GM12878 (cell line): ENCODE data around the gene CPHXL2. TPM values are rescaled to one million over a fixed set of nuclear protein-coding genes. Genes with fewer than 3 reads are reported as not detected.

Experiments
- ATAC-seq: fragments of 200-7000 bp; cut with Tn5 transposase; 3 replicates; pipeline ENCODE4 v1.9.1; 2020; ENCODE audit warnings: mild to moderate bottlenecking, moderate library complexity
- BruUV-seq: library from RNA; stranded (reverse); fragments of 400-500 nt; replicated peaks from 2 replicates; lab custom pipeline; 2021; lab: Mats Ljungman, UMichigan
- CTCF ChIA-PET: fragments of 300-600 bp; sonication (Branson Sonifier 250); formaldehyde crosslinking; extraction: SDS; loops from one replicate; lab custom pipeline; 2021; ENCODE audit warnings: inconsistent platforms; lab: Yijun Ruan, JAX
- POLR2A ChIA-PET: fragments of 350-600 bp; formaldehyde crosslinking; extraction: SDS; loops from one replicate; lab custom pipeline; 2021; ENCODE audit warnings: inconsistent platforms; lab: Charles Lee
- RAD21 ChIA-PET: fragments of 300-600 bp; sonication (Branson Sonifier 250); formaldehyde crosslinking; loops from one replicate; lab custom pipeline; 2023; ENCODE audit warnings: antibody characterized with exemption; ENCODE audit not compliant: unreplicated experiment; lab: Charles Lee
- SMC1A ChIA-PET: fragments of 300-600 bp; sonication (Branson Sonifier 250); formaldehyde crosslinking; loops from one replicate; lab custom pipeline; 2023; ENCODE audit not compliant: unreplicated experiment, uncharacterized antibody; lab: Charles Lee
- DNase-seq: peaks from one replicate; pipeline ENCODE4 v3.0.0-alpha.2; 2011; ENCODE audit warnings: low read depth, low spot score
- FAIRE-seq: peaks from 3 replicates; lab custom pipeline; 2011; peaks lifted over from hg19 to GRCh38; lab: Jason Lieb, UNC
- H2AFZ ChIP-seq: 2 replicates; pipeline ENCODE4 v1.6.0; 2011; ENCODE audit warnings: low read depth, low read length, control low read depth; ENCODE audit not compliant: control insufficient read depth
- H3K27ac ChIP-seq: 2 replicates; pipeline ENCODE4 v1.5.1; 2011; ENCODE audit warnings: control low read depth; ENCODE audit not compliant: control insufficient read depth, insufficient read depth
- H3K27me3 ChIP-seq, 2 experiments: replicated peaks in 1 of 2; 2 replicates each; pipeline versions ENCODE4 v1.6.0 to v1.6.1; 2011; ENCODE audit warnings: low read length in 1 of 2; ENCODE audit not compliant: control insufficient read depth in 2 of 2, insufficient read depth in 2 of 2
- H3K36me3 ChIP-seq, 2 experiments: 2 replicates each; pipeline ENCODE4 v1.5.1; 2011; ENCODE audit warnings: low read length in 1 of 2; ENCODE audit not compliant: control insufficient read depth in 2 of 2, insufficient read depth in 2 of 2
- H3K4me1 ChIP-seq: 2 replicates; pipeline ENCODE4 v1.6.1; 2011; ENCODE audit warnings: mild to moderate bottlenecking, low read length, moderate library complexity, mixed read lengths; ENCODE audit not compliant: control insufficient read depth, insufficient read depth
- H3K4me2 ChIP-seq: 2 replicates; pipeline ENCODE4 v1.6.0; 2011; ENCODE audit warnings: control low read depth; ENCODE audit not compliant: control insufficient read depth, insufficient read depth
- H3K4me3 ChIP-seq: fragments of 200-600 bp; sonication (generic); 2 replicates; pipeline ENCODE4 v1.5.1; 2016
- H3K79me2 ChIP-seq: 2 replicates; pipeline ENCODE4 v1.6.0; 2011; ENCODE audit warnings: low read length; ENCODE audit not compliant: control insufficient read depth, insufficient read depth
- H3K9ac ChIP-seq: 2 replicates; pipeline ENCODE4 v1.8.0; 2011; ENCODE audit warnings: low read length, control low read depth, mixed read lengths; ENCODE audit not compliant: control insufficient read depth, insufficient read depth
- H3K9me3 ChIP-seq: replicated peaks from 3 replicates; pipeline ENCODE4 v1.5.1; 2011; ENCODE audit warnings: mild to moderate bottlenecking, low read length; ENCODE audit not compliant: control insufficient read depth, insufficient read depth
- H4K20me1 ChIP-seq: 2 replicates; pipeline ENCODE4 v1.6.0; 2011; ENCODE audit not compliant: control insufficient read depth, insufficient read depth
- BCLAF1 ChIP-seq: fragments of 450-650 bp; IDR thresholded peaks from 2 replicates; pipeline ENCODE4 v1.6.1; 2017; ENCODE audit warnings: antibody characterized with exemption, mild to moderate bottlenecking, moderate library complexity
- EZH2 ChIP-seq: IDR thresholded peaks from 2 replicates; pipeline ENCODE4 v1.6.1; 2012; ENCODE audit warnings: low read depth, mild to moderate bottlenecking, control low read depth, inconsistent platforms, low read length, borderline replicate concordance; ENCODE audit not compliant: control insufficient read depth
- MTA3 ChIP-seq: IDR thresholded peaks from 2 replicates; pipeline ENCODE4 v1.6.1; 2012; ENCODE audit warnings: low read length, inconsistent platforms, borderline replicate concordance
- PRDM15 ChIP-seq: fragments of 450-650 bp; formaldehyde crosslinking; IDR thresholded peaks from 2 replicates; pipeline ENCODE4 v1.4.0; 2020; ENCODE audit warnings: mild to moderate bottlenecking, moderate library complexity
- RCOR1 ChIP-seq: conservative IDR thresholded peaks from 2 replicates; pipeline ENCODE4 v1.6.1; 2012; ENCODE audit warnings: low read depth, low read length, improper control_type of control experiment
- SREBF1 ChIP-seq: IDR thresholded peaks from 2 replicates; pipeline ENCODE4 v1.6.1; 2012; ENCODE audit warnings: mild to moderate bottlenecking, low read length
- SUZ12 ChIP-seq: fragments of 200-600 bp; sonication (generic); IDR thresholded peaks from one replicate; pipeline ENCODE4 v1.6.1; 2018; ENCODE audit warnings: antibody characterized with exemption, mild to moderate bottlenecking; ENCODE audit not compliant: unreplicated experiment
- ZBED1 ChIP-seq: IDR thresholded peaks from 2 replicates; pipeline ENCODE4 v1.6.1; 2016; ENCODE audit warnings: borderline replicate concordance
- WGBS: methylation state at CpG from one replicate; pipeline ENCODE4 v1.1.6; 2016; ENCODE audit warnings: low lambda C conversion rate; ENCODE audit not compliant: insufficient replicate concordance, insufficient coverage; ENCODE audit errors: missing lambda C conversion rate; 5-methylcytosine and 5-hydroxymethylcytosine counted together
- in situ Hi-C: fragments of 300-500 bp; cut with MboI; formaldehyde crosslinking; loops from 9 replicates; pipeline ENCODE4 v1.14.3; 2018; ENCODE audit warnings: mixed read lengths
- intact Hi-C: fragments of 100-400 bp; cut with micrococcal nuclease; formaldehyde crosslinking; loops from one replicate; pipeline ENCODE4 v1.14.2; 2022; ENCODE audit not compliant: unreplicated experiment
- polyA plus RNA-seq, 11 experiments: library from polyadenylated mRNA; depleted of rRNA in 4 of 11; unstranded in 6 of 11; stranded (reverse) in 5 of 11; fragments of >200 nt; fragmentation: Nextera tagmentation in 4 of 11; fragmentation: Illumina TruSeq in 1 of 11; extraction: Ambion mirVana in 4 of 11; extraction: Trizol in 1 of 11; gene quantifications; 1 replicate in 1 of 11; 2 replicates in 10 of 11; pipeline versions ENCODE4 v1.2.1 to v1.2.3, GENCODE V29; 2011 to 2016; ENCODE audit warnings: inconsistent platforms in 2 of 11, missing spikeins in 2 of 11, low read depth in 1 of 11
- total RNA-seq, 4 experiments: library from RNA; depleted of rRNA in 3 of 4; stranded (reverse); fragments of >200 nt in 3 of 4; fragmentation: Illumina TruSeq in 1 of 4; extraction: Trizol in 1 of 4; gene quantifications; 2 replicates each; pipeline versions ENCODE4 v1.2.1 to v1.2.3, GENCODE V29; 2013 to 2021

CPHXL2 gene
- total and polyA plus RNA-seq, 10 of the 15 experiments (the other 5 are each of a cell fraction or from before 2014, with no cell fraction given) = not detected

GRCh38 chr16:75710344-75710743, 33.5 kb upstream of the CPHXL2 start:
- CTCF ChIA-PET = interaction anchor here (0.6 kb wide), 1 partner anchor 36 kb away, joined by 3 read pairs; no protein-coding TSS in a partner anchor
- H3K27ac ChIP-seq = no peak overlapping the region
- no peaks in the 10 kb centered on the region; the same call in 2 of the 3 replicates for H3K9me3 ChIP-seq
- in situ Hi-C loops = no loop called here
- no peak overlapping the region for H3K9ac ChIP-seq
- no peak overlapping the region for H2AFZ ChIP-seq
- no peaks in the 10 kb centered on the region for H4K20me1 ChIP-seq
- DNase-seq = no peak
- RAD21 ChIA-PET = no interaction called here
- no peaks in the 10 kb centered on the region for H3K27me3 ChIP-seq
- H3K4me3 ChIP-seq = no peak overlapping the region
- POLR2A ChIA-PET = no interaction called here
- no peak for ATAC-seq
- WGBS = 57% methylated on average over 2 of the region's 2 CpGs
- BruUV-seq = no TSS peak
- TF ChIP-seq SREBF1 (no peak), ZBED1 (no peak), SUZ12 (no peak), EZH2 (no peak), BCLAF1 (no peak), MTA3 (no peak), RCOR1 (no peak), PRDM15 (CRISPR knock-in tag) (no peak)
- no peaks in the 10 kb centered on the region for H3K79me2 ChIP-seq
- intact Hi-C loops = no loop called here
- no peak for FAIRE-seq
- H3K36me3 ChIP-seq = no peaks in the 10 kb centered on the region
- no peak overlapping the region for H3K4me2 ChIP-seq
- SMC1A ChIA-PET = interaction anchor here (1.2 kb wide), 1 partner anchor 36 kb away, joined by 3 read pairs; no protein-coding TSS in a partner anchor
- no peaks in the 10 kb centered on the region for H3K4me1 ChIP-seq
